Uterus (tissue), 4 donors: ENCODE results near the gene MEGF10. TPM values are rescaled to one million over a fixed set of nuclear protein-coding genes. Genes with fewer than 3 reads are reported as not detected.

ENCODE experiments used
- DNase-seq, 2 donors: peaks; one replicate each; pipeline ENCODE4 v3.0.0-alpha.2; 2019 to 2020
- H3K27ac ChIP-seq, 2 donors: fragments of 200-600 bp; sonication (generic); 1 replicate in 1 of 2; 2 replicates in 1 of 2; pipeline ENCODE4 v1.5.1; 2016 to 2018
- H3K27me3 ChIP-seq, 2 donors: fragments of 200-600 bp; sonication (generic); one replicate each; pipeline ENCODE4 v1.5.1; 2018 to 2019; ENCODE audit warnings: control low read depth in 1 of 2
- H3K36me3 ChIP-seq, 2 donors: fragments of 200-600 bp; sonication (generic); one replicate each; pipeline ENCODE4 v1.5.1; 2019; ENCODE audit warnings: control low read depth in 1 of 2
- H3K4me1 ChIP-seq, 2 donors: fragments of 200-600 bp; sonication (generic); one replicate each; pipeline ENCODE4 v1.5.1; 2018 to 2019; ENCODE audit warnings: control low read depth in 1 of 2
- H3K4me3 ChIP-seq, 2 donors: fragments of 200-600 bp; sonication (generic); 1 replicate in 1 of 2; 2 replicates in 1 of 2; pipeline ENCODE4 v1.5.1; 2018 to 2019; ENCODE audit warnings: mild to moderate bottlenecking in 1 of 2
- H3K9me3 ChIP-seq, 2 donors: fragments of 200-600 bp; sonication (generic); one replicate each; pipeline ENCODE4 v1.5.1; 2019; ENCODE audit warnings: control low read depth in 1 of 2
- CTCF ChIP-seq, 4 experiments: fragments of 200-600 bp in 2 of 4; fragments of 450-650 bp in 2 of 4; sonication (generic) in 2 of 4; IDR thresholded peaks; one replicate each; pipeline ENCODE4 v1.5.1; 2016 to 2019; ENCODE audit warnings: antibody characterized with exemption in 4 of 4, mild to moderate bottlenecking in 2 of 4, moderate library complexity in 1 of 4
- POLR2A ChIP-seq, 2 donors: fragments of 450-650 bp; IDR thresholded peaks; one replicate each; pipeline ENCODE4 v1.6.1; 2016; ENCODE audit warnings: antibody characterized with exemption in 2 of 2, mild to moderate bottlenecking in 1 of 2, moderate library complexity in 1 of 2
- intact Hi-C: fragments of 100-400 bp; cut with DNase I; formaldehyde crosslinking; loops from one replicate; pipeline ENCODE4 v1.15.1; 2023; ENCODE audit warnings: low total_unique reads
- total RNA-seq, 4 donors: library from RNA; depleted of rRNA in 3 of 4; stranded (reverse); fragments of >200 nt in 3 of 4; gene quantifications; one replicate each; pipeline versions ENCODE4 v1.1.0 to v1.2.4, GENCODE V29; 2014 to 2023
- donor health status: DM: yes; HTN: yes; CAD: no.

The MEGF10 gene
- total RNA-seq, 4 donors from 2014 or later: 0.26 to 3.5 (median 1.6) TPM; not detected in 1

- Histone ChIP-seq H3K9me3 (no peaks in the 10 kb centered on the region), H3K27me3 (no peaks in the 10 kb centered on the region), H3K4me3 (no peak overlapping the region), H3K27ac (no peak overlapping the region), H3K36me3 (no peaks in the 10 kb centered on the region), H3K4me1 (no peaks in the 10 kb centered on the region)
- intact Hi-C loops: no loop called here
- DNase-seq: no peak
- no peak for TF ChIP-seq CTCF (IDR thresholded peaks at IDR 0.05)
- no peak for TF ChIP-seq POLR2A (IDR thresholded peaks at IDR 0.05)
Measured at GRCh38 chr5:127433526-127433925, 142.9 kb downstream of the MEGF10 start.

- H3K4me1 ChIP-seq: no peaks in the 10 kb centered on the region
- DNase-seq: no peak
- no peak overlapping the region for H3K27ac ChIP-seq
- TF ChIP-seq POLR2A (IDR thresholded peaks at IDR 0.05) (no peak), CTCF (IDR thresholded peaks at IDR 0.05) (no peak)
- intact Hi-C loops: no loop called here
- H3K4me3 ChIP-seq: no peak overlapping the region
- no peaks in the 10 kb centered on the region for H3K27me3 ChIP-seq
- no peaks in the 10 kb centered on the region for H3K36me3 ChIP-seq
- H3K9me3 ChIP-seq: no peaks in the 10 kb centered on the region
Measured at GRCh38 chr5:127434588-127434987, 144.0 kb downstream of the MEGF10 start.

GRCh38 chr5:127435821-127436220, 145.2 kb downstream of the MEGF10 start:
- no peaks in the 10 kb centered on the region for H3K4me1 ChIP-seq
- no peaks in the 10 kb centered on the region for H3K36me3 ChIP-seq
- no peak overlapping the region for H3K4me3 ChIP-seq
- no peaks in the 10 kb centered on the region for H3K27me3 ChIP-seq
- TF ChIP-seq POLR2A (IDR thresholded peaks at IDR 0.05): no peak
- no peak for TF ChIP-seq CTCF (IDR thresholded peaks at IDR 0.05)
- DNase-seq: no peak
- intact Hi-C loops: no loop called here
- no peak overlapping the region for H3K27ac ChIP-seq
- no peaks in the 10 kb centered on the region for H3K9me3 ChIP-seq

- Histone ChIP-seq H3K4me1 (no peaks in the 10 kb centered on the region), H3K27ac (no peak overlapping the region), H3K27me3 (no peaks in the 10 kb centered on the region), H3K36me3 (no peaks in the 10 kb centered on the region), H3K4me3 (no peak overlapping the region), H3K9me3 (no peaks in the 10 kb centered on the region)
- DNase-seq: no peak
- intact Hi-C loops: no loop called here
- TF ChIP-seq CTCF (IDR thresholded peaks at IDR 0.05) (no peak), POLR2A (IDR thresholded peaks at IDR 0.05) (no peak)
Measured at GRCh38 chr5:127439644-127440043, 149.0 kb downstream of the MEGF10 start.

- Histone ChIP-seq H3K4me1 (no peaks in the 10 kb centered on the region), H3K4me3 (no peak overlapping the region), H3K27ac (no peak overlapping the region), H3K36me3 (no peaks in the 10 kb centered on the region), H3K27me3 (no peaks in the 10 kb centered on the region), H3K9me3 (no peaks in the 10 kb centered on the region)
- TF ChIP-seq CTCF (IDR thresholded peaks at IDR 0.05): no peak
- TF ChIP-seq POLR2A (IDR thresholded peaks at IDR 0.05): no peak
- intact Hi-C loops: no loop called here
- DNase-seq: no peak
Measured at GRCh38 chr5:127440831-127441230, 150.2 kb downstream of the MEGF10 start.
